Fibroblast of gingiva (primary cell): ENCODE results near the gene NOLC1.

Experiments used
- DNase-seq: peaks from one replicate; pipeline ENCODE4 v3.0.0-alpha.2; 2011; ENCODE audit warnings: low read depth

NOLC1 gene

GRCh38 chr10:102202386-102202785, 50.2 kb downstream of the NOLC1 start:
- DNase-seq: no peak

GRCh38 chr10:102208311-102209035, 56.3 kb downstream of the NOLC1 start:
- no peak for DNase-seq

DNA sequence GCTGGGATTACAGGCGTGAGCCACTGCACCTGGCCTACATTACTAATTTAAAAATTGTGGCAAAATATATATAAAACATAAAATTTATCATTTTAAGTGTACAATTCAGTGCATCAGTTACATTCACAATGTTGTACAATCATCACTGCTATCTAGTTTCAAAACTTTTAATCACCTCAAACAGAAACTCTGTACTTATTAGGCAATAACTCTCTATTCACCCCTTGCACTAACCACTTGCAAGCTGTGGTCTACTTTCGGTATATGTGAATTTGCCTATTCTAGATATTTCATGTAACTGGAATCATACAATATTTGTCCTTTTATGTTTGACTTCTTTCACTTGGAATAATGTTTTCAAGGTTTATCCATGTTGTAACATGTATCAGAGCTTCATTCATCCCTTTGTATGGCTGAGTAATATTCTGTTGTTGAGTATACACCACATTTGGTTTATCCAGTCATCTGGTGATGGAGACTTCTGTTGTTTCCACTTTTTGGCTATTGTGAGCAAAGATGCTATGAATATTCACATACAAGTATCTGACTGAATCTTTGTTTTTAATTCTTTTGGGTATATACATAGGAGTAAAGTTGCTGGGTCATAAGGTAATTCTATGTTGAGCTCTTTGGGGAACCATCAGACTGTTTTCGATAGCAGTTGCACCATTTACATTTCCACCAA, 59.6 kb downstream of the NOLC1 start:
- no peak for DNase-seq
